LNCAP (cell line): ENCODE data around the gene PRRG2.

Experiments used
- CTCF ChIP-seq: fragments of 450-650 bp; IDR thresholded peaks from 2 replicates; pipeline ENCODE4 v1.5.1; 2017; ENCODE audit warnings: mild to moderate bottlenecking

The PRRG2 gene

DNA sequence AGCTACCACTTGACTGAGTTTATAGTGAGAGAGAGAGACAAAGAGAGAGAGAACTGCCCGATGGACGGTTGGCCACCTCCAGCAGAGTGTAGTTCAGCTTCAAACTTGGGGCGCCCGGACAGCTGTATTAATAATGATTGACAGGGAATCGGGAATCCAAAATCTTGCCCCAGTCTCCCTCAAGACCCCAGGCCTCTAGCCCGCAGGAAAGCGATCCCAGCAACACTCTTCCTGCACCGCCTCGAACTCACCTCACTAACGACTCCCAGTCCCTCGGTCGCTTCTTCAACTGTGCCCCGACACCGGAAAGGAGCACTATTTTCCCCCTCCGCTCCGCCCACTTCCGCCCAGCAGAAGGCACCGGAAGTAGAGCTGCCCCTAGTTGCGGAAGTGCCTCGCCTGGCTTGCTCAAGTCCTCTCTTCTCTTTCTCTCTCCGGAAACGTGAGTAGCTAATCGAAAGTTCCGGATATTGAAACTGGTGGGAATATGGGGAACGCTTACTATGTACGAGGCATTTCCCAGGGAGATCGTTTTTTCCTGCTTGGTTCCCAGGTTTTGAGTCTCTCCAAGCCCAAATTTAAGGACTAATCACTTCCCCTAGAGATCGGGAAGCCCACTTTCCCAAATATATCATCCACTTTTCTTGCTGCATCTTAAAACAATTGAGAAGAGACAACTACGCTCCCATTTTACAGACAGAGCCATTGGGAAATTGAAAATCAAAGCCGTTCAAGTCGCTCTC is 681 bp upstream of the PRRG2 start, which contains the start of gene NOSIP:
Gene NOSIP (minus strand): TSS at position 293 of the 743 bp plus-strand sequence. CDS start 19,865 bp downstream, outside the sequence.
- no peak for TF ChIP-seq CTCF

- no peak for TF ChIP-seq CTCF
Observed at GRCh38 chr19:49583239-49583638, 2.1 kb downstream of the PRRG2 start.

DNA sequence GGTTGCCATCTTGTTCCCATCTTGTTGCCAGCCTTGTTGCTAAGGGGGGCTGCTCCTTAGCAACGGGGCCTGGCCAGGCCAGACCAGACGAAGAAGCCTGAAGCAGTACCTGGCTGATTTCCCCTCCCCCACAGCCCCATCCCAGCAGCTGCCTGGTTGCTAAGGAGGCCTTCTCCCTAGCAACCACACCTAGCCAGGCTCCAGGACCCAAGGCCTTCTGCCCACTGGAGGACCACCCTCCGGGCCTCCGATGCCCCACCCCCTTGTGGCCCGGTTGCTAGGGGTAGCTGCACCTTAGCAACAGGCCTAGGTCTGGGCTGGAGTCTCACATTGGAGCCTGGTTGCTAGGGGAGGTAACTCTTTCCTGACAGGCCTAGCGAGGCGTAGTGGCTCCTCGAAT is 3.9 kb downstream of the PRRG2 start:
- no peak for TF ChIP-seq CTCF

- no peak for TF ChIP-seq CTCF
Observed at GRCh38 chr19:49587227-49587626, 6.1 kb downstream of the PRRG2 start.

DNA sequence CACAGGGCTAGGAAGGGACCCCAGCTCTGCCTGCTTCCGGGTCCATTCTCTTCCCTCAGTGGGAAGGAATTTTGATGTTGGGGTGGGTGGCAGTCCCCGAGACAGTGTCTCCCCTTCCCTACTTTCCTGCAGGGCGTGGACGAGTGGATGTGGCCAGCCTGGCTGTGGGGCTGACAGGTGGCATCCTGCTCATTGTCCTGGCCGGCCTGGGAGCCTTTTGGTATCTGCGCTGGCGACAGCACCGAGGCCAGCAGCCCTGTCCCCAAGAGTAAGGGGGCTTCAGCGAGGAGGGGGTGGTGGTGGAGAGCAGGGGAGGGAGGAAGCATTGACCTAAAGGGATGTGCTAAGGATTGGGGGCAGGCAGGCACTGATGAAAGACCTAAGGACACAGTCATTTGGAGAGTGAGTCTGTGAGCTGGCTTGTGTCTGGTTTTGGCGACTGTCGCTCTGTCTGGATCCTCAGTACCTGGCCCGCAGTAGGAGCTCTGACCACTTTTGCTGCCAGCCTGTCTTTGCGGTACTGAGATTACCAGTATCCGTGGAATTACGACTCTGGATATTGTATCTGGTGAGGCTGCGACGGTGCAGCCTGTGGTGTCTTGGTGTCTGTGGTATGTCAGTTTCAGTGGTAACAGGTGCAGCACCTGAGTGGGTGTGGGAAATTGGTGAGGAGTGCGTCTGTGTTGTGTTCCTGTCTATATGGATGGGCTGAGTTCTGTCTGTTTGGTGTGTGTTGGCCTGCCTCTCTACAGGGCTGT is 7.4 kb downstream of the PRRG2 start:
- TF ChIP-seq CTCF, result no peak

GRCh38 chr19:49589502-49589905 is 8.4 kb downstream of the PRRG2 start:
- no peak for TF ChIP-seq CTCF

DNA sequence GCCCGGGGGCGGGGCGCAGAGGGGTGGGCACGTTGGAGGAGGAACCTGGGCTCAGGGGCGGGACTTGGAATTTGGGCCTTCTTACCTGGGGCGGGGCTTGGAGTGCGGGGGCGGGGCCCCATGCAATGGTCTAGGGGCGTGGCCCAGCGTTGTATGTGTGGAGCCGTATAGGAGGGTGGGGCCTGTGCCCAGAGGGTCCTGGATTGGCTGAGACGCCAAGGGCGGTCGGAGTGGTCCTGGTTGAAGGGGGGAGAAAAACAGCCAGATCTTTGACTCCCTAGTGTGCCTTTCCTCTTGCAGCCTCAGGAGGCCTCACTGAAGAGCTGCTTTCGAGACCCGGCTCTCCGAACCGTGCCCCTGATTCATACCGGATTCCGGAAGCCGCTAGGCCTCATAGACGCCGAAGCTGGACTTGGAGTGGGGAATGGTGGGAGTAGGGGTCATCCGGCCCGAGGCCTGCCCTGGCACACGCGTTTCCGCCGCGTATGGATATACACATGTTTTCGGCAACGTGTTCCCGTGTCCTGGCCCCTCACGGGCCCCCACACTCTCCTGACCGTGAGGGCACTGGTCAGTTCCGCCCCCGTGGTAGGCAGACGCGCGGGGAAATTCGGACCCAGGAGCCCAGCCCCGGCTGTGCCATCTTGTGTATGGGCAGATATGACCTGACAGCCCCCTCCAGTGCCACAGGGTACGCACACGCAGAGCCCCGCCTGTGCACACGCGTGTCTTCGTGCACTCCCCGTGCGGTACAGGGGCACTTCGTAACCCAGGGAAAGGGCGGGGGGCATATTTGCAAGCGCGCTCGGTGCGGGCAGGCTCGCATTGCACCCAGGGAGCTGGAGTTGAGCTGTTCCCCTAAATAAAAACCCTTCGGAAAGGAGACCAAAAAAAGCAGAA is 9.2 kb downstream of the PRRG2 start:
- TF ChIP-seq CTCF, result no peak
